ENCODE data around the gene PLA2G1B. TPM values are rescaled to one million over a fixed set of nuclear protein-coding genes. Genes with fewer than 3 reads are reported as not detected.

Gene PLA2G1B
- total and polyA plus RNA-seq, 2 of the 13 experiments (the other 11 are each of a cell fraction or from before 2014, with no cell fraction given) = 0.33 to 1.4 TPM

DNA sequence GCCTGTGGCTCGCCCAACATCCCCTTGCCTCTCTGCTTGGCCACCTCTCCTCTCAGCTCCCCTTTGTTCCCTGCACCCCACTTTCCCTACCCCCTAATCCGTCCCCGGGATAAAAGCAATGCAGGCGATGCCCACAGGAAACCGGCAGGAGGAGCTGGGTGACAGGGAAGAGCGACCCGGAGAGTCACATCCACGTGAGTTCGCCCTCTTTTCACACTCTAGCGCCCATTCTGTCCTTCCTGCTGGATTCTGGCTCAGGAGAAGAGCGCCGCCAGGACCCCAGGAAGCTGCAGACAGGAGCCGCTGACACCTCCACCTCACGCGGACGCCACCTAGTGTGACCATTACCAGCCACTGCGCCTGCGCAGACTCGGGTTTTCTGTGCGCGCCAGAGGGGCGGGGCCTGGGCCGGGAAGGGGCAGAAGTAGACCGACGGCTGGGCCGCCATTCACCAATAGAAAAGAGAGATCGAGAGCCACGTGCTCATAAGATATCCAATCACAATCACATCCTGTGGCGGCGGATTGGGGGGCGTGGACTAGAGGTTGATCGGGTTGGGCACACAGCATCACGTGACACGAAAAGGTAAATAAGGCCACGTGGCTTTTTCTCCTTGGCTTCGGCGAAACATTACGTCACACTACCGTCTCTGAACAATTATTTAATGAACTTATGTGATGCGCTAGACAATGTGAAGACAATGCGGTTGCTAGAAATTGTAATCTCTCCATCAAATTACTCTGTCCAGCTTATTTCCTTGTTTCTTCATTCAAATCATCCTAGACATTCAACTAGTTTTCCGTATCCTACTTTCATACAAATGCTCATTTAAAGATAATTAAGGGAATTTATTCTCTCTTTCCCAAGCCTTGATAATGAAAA, 10.1 kb downstream of the PLA2G1B start (continued):
- TF ChIP-seq, protein P1, sequence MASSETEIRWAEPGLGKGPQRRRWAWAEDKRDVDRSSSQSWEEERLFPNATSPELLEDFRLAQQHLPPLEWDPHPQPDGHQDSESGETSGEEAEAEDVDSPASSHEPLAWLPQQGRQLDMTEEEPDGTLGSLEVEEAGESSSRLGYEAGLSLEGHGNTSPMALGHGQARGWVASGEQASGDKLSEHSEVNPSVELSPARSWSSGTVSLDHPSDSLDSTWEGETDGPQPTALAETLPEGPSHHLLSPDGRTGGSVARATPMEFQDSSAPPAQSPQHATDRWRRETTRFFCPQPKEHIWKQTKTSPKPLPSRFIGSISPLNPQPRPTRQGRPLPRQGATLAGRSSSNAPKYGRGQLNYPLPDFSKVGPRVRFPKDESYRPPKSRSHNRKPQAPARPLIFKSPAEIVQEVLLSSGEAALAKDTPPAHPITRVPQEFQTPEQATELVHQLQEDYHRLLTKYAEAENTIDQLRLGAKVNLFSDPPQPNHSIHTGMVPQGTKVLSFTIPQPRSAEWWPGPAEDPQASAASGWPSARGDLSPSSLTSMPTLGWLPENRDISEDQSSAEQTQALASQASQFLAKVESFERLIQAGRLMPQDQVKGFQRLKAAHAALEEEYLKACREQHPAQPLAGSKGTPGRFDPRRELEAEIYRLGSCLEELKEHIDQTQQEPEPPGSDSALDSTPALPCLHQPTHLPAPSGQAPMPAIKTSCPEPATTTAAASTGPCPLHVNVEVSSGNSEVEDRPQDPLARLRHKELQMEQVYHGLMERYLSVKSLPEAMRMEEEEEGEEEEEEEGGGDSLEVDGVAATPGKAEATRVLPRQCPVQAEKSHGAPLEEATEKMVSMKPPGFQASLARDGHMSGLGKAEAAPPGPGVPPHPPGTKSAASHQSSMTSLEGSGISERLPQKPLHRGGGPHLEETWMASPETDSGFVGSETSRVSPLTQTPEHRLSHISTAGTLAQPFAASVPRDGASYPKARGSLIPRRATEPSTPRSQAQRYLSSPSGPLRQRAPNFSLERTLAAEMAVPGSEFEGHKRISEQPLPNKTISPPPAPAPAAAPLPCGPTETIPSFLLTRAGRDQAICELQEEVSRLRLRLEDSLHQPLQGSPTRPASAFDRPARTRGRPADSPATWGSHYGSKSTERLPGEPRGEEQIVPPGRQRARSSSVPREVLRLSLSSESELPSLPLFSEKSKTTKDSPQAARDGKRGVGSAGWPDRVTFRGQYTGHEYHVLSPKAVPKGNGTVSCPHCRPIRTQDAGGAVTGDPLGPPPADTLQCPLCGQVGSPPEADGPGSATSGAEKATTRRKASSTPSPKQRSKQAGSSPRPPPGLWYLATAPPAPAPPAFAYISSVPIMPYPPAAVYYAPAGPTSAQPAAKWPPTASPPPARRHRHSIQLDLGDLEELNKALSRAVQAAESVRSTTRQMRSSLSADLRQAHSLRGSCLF (CRISPR knock-in tag; IDR thresholded peaks at IDR 0.05; ENCODE audit: borderline replicate concordance) = no peak
- TF ChIP-seq, protein P2, sequence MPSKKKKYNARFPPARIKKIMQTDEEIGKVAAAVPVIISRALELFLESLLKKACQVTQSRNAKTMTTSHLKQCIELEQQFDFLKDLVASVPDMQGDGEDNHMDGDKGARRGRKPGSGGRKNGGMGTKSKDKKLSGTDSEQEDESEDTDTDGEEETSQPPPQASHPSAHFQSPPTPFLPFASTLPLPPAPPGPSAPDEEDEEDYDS (CRISPR knock-in tag; IDR thresholded peaks at IDR 0.05) = peak; percentile 99
- TF ChIP-seq, protein P3, sequence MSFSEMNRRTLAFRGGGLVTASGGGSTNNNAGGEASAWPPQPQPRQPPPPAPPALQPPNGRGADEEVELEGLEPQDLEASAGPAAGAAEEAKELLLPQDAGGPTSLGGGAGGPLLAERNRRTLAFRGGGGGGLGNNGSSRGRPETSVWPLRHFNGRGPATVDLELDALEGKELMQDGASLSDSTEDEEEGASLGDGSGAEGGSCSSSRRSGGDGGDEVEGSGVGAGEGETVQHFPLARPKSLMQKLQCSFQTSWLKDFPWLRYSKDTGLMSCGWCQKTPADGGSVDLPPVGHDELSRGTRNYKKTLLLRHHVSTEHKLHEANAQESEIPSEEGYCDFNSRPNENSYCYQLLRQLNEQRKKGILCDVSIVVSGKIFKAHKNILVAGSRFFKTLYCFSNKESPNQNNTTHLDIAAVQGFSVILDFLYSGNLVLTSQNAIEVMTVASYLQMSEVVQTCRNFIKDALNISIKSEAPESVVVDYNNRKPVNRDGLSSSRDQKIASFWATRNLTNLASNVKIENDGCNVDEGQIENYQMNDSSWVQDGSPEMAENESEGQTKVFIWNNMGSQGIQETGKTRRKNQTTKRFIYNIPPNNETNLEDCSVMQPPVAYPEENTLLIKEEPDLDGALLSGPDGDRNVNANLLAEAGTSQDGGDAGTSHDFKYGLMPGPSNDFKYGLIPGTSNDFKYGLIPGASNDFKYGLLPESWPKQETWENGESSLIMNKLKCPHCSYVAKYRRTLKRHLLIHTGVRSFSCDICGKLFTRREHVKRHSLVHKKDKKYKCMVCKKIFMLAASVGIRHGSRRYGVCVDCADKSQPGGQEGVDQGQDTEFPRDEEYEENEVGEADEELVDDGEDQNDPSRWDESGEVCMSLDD (CRISPR knock-in tag; IDR thresholded peaks at IDR 0.05; ENCODE audit: borderline replicate concordance) = peak; percentile 58; the same call in 1 of the 2 replicates
- TF ChIP-seq ZNF883 (CRISPR knock-in tag; IDR thresholded peaks at IDR 0.05; ENCODE audit: not compliant biosample characterization) = peak; percentile 47
- TF ChIP-seq MTF1 (CRISPR knock-in tag; IDR thresholded peaks at IDR 0.05) = 0 out of 2 replicates have a peak, but pooled peaks have one; percentile 29
- TF ChIP-seq MAF1 (CRISPR knock-in tag; IDR thresholded peaks at IDR 0.05; ENCODE audit: borderline replicate concordance) = no peak
- TF ChIP-seq ZNF792 (CRISPR knock-in tag; IDR thresholded peaks at IDR 0.05) = peak; percentile 71
- TF ChIP-seq, protein P4, sequence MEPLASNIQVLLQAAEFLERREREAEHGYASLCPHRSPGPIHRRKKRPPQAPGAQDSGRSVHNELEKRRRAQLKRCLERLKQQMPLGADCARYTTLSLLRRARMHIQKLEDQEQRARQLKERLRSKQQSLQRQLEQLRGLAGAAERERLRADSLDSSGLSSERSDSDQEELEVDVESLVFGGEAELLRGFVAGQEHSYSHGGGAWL (CRISPR knock-in tag; IDR thresholded peaks at IDR 0.05) = peak; percentile 72; the same call in 1 of the 2 replicates
- no peak for TF ChIP-seq SOX6 (IDR thresholded peaks at IDR 0.05)
- no peak for TF ChIP-seq SOX6 (CRISPR knock-in tag; IDR thresholded peaks at IDR 0.05)
- no peak for TF ChIP-seq ZMYM2 (CRISPR knock-in tag; IDR thresholded peaks at IDR 0.05)
- TF ChIP-seq SRF (IDR thresholded peaks at IDR 0.05; ENCODE audit: low read depth, low read length) = no peak
- TF ChIP-seq, protein P5, sequence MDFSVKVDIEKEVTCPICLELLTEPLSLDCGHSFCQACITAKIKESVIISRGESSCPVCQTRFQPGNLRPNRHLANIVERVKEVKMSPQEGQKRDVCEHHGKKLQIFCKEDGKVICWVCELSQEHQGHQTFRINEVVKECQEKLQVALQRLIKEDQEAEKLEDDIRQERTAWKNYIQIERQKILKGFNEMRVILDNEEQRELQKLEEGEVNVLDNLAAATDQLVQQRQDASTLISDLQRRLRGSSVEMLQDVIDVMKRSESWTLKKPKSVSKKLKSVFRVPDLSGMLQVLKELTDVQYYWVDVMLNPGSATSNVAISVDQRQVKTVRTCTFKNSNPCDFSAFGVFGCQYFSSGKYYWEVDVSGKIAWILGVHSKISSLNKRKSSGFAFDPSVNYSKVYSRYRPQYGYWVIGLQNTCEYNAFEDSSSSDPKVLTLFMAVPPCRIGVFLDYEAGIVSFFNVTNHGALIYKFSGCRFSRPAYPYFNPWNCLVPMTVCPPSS (IDR thresholded peaks at IDR 0.05) = no peak; the same call in 1 of the 2 replicates
- TF ChIP-seq, protein P6, sequence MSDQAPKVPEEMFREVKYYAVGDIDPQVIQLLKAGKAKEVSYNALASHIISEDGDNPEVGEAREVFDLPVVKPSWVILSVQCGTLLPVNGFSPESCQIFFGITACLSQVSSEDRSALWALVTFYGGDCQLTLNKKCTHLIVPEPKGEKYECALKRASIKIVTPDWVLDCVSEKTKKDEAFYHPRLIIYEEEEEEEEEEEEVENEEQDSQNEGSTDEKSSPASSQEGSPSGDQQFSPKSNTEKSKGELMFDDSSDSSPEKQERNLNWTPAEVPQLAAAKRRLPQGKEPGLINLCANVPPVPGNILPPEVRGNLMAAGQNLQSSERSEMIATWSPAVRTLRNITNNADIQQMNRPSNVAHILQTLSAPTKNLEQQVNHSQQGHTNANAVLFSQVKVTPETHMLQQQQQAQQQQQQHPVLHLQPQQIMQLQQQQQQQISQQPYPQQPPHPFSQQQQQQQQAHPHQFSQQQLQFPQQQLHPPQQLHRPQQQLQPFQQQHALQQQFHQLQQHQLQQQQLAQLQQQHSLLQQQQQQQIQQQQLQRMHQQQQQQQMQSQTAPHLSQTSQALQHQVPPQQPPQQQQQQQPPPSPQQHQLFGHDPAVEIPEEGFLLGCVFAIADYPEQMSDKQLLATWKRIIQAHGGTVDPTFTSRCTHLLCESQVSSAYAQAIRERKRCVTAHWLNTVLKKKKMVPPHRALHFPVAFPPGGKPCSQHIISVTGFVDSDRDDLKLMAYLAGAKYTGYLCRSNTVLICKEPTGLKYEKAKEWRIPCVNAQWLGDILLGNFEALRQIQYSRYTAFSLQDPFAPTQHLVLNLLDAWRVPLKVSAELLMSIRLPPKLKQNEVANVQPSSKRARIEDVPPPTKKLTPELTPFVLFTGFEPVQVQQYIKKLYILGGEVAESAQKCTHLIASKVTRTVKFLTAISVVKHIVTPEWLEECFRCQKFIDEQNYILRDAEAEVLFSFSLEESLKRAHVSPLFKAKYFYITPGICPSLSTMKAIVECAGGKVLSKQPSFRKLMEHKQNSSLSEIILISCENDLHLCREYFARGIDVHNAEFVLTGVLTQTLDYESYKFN (CRISPR knock-in tag; conservative IDR thresholded peaks at IDR 0.05) = no peak; the same call in none of the 2 replicates
- TF ChIP-seq HNRNPH1 (optimal IDR thresholded peaks at IDR 0.05; ENCODE audit: low read depth, low read length) = no peak
